ENCODE measurements around the gene TAP1.

GRCh38 chr6:32887616-32888015, 34.1 kb upstream of the TAP1 start:
- TF ChIP-seq, protein P1, sequence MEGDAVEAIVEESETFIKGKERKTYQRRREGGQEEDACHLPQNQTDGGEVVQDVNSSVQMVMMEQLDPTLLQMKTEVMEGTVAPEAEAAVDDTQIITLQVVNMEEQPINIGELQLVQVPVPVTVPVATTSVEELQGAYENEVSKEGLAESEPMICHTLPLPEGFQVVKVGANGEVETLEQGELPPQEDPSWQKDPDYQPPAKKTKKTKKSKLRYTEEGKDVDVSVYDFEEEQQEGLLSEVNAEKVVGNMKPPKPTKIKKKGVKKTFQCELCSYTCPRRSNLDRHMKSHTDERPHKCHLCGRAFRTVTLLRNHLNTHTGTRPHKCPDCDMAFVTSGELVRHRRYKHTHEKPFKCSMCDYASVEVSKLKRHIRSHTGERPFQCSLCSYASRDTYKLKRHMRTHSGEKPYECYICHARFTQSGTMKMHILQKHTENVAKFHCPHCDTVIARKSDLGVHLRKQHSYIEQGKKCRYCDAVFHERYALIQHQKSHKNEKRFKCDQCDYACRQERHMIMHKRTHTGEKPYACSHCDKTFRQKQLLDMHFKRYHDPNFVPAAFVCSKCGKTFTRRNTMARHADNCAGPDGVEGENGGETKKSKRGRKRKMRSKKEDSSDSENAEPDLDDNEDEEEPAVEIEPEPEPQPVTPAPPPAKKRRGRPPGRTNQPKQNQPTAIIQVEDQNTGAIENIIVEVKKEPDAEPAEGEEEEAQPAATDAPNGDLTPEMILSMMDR (IDR thresholded peaks at IDR 0.05; ENCODE audit: insufficient read depth, low read length, poor library complexity, severe bottlenecking), result no peak
- TF ChIP-seq EZH2phosphoT487 (conservative IDR thresholded peaks at IDR 0.05; ENCODE audit: low read length), result no peak

All from SU-DHL-6 (cell line).